HuH-7.5 (cell line): ENCODE results near the gene LAPTM5.
A peak's percentile ranks its signal among the peaks of the same experiment; 100 is the strongest.

Experiments
- DNase-seq: peaks from one replicate; pipeline ENCODE4 v3.0.0; 2011; ENCODE audit warnings: low spot score

Gene LAPTM5

GRCh38 chr1:30728832-30729638 lies 28.5 kb downstream of the LAPTM5 start:
- no peak for DNase-seq

GRCh38 chr1:30728340-30728739 lies 29.2 kb downstream of the LAPTM5 start:
- no peak for DNase-seq

DNA sequence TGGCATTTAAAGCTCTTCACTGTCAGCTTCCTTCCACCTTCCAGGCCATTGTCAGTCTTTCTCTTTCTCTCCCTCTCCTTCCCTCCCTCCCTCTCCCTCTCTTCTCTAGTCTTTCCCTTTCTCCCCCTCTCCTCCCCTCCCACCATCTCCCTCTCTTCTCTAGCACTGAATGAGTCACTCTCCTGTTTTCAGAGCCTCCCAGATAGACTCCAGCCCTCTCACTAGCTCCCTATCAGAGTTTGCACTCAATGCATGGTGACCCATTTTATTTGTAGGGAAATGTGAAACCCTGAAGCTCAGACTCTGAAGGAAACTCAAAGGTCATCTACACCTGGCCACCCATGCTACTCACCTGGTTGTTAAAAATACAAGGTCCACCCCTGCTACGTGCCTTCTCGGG lies 29.8 kb downstream of the LAPTM5 start:
- no peak for DNase-seq

DNA sequence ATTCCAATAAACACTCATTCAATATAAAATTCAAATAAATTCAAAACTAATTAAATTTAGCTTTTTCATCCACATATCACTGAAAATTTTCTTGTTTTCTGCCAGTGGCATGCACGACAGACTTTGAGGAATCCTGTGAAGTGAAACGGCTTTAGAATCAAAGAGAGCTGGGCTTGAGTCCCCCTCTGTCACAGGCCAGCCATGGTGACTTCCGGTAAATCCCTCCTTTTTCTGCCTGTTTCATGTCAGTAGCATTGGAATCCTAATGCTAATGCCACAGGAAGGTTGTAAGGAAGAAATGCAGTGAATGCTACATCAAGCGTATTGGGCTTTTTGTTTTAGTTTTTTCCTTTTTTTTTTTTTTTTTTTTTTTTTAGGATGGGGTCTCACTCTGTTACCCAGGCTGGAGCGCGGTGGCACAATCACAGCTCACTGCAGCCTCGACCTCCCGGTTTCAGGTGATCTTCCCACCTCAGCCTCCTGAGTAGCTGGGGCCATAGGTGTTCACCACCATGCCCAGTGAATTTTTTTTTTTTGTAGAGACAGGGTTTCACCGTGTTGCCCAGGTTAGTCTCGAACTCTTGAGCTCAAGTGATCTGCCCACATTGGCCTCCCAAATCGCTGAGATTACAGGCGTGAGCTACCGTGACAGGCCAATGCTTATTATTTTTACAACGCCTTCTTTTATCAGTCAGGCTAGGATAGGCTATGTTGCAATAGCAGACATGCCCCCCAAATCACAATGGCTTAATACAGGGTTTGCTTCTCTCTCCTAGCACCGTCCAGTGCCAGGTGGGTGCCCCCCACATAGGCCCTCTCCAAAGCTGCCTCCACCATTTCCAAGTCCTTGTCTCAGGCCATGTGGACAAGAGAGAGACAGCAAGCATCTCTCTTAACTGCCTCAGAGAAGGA lies 30.5 kb downstream of the LAPTM5 start:
- no peak for DNase-seq

GRCh38 chr1:30726236-30726635 lies 31.3 kb downstream of the LAPTM5 start:
- no peak for DNase-seq

GRCh38 chr1:30725450-30726095 lies 32.0 kb downstream of the LAPTM5 start:
- DNase-seq, result no peak

GRCh38 chr1:30724655-30725421 lies 32.7 kb downstream of the LAPTM5 start:
- no peak for DNase-seq

DNA sequence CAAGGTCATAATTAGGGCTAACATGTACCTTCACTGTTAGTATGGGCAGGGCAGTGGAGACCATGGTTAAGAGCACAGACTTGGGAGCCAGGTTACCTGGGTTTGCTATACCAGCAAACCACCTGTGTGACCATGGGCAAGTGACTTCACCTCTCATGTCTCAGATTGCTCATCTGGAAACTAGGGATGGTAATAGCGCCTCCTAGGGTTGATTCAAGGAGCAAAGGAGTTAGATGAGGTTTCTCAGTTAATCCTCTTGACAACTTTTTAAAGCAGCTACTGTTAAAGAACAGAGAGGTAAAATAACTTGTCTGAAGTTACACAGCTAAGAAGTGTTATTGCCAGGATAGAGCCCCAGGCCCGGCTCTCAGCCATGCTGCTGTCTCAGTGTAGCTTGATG lies 33.4 kb downstream of the LAPTM5 start:
- no peak for DNase-seq

DNA sequence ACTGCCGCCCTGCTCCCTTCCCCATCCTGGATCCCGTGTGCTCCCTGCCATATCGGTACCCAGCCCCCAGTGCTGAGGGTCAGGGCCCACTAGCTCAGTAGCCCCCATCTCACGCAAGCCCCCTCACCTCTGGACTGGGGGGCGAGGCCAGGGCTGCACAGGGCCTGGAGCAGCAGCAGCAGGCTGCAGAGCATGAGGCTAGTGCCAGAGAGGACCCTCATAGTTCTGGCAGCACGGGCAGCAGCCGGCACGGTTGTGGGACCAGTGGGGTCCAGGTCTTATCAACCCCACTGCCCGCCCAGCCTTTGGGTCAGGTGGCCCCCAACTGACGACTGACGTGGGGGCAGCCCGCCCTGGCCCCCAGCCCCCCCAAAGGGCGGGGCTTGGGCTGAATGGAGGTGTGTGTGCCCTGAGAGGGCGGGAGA lies 34.2 kb downstream of the LAPTM5 start, which contains the start of gene MATN1:
TSS of gene MATN1 (minus strand) at position 255 of the 425 bp plus-strand sequence. CDS start at position 221, 34 bp downstream.
- no peak for DNase-seq

- DNase-seq, result no peak
Measured at GRCh38 chr1:30721812-30722537, 35.6 kb downstream of the LAPTM5 start.

DNA sequence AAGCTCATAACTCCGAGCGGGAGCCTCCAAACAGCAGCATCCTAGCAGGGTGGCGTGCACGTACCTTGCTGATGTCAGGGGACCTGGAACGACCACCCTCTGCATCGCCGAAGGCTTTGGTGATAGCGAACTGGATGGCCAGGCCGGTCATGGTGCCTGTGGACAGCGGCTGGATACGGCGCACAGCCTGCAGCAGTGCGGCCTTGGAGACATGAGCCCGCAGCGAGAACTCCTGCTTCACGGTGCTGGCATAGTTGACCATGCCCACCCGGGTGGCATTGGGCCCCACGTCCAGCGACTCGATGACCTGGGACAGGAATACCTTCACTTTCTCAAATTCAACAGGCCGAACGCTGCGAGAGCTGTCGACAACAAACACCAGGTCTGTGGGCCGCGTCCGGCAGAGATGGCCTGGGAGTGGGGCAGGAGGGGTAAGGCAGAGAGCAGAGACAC lies 36.2 kb downstream of the LAPTM5 start:
- no peak for DNase-seq

DNA sequence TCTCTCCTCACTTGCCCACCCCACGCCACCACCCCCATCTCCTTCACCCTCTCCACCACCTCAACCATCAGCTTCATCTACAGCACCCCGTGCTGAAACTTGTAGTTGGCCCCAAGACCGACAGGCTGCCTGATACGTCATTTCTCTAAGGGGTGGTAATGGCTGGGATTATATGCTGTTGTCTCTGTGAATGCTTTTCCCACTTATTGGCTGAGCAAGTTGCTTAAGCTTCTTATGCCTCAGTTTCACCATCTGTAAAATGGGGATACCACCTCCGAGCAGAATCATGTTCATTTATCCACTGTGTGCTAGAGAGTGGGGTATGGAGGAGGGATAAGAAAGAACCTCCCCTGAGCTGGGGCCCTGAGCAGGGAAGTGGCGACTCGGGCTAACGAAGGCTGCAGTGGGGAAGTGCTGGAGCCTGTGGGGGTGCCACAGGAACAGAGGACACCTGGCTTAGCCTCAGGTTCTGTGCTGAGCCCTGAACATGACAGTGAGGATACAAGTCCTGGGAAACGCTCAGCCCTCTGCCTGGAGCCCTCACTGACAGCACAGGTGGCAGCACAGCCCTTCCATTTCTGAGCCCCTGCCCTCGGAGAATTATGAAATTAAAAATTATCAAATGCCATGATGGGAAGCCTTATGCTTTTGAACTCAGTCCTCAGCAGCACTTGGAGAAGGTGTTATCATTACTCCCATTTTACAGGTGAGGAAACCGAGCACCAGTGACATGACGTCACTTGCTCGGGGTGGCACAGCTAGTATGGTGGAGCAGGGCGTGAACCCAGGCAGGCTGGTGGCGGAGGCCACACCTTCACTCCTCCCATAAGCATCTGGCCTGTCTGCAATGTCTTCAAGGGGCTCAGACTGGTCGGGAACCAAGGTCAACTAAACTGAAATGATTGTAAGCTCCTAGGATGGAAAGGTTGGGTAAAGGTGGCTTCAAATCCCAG lies 37.0 kb downstream of the LAPTM5 start:
- DNase-seq, result no peak

DNA sequence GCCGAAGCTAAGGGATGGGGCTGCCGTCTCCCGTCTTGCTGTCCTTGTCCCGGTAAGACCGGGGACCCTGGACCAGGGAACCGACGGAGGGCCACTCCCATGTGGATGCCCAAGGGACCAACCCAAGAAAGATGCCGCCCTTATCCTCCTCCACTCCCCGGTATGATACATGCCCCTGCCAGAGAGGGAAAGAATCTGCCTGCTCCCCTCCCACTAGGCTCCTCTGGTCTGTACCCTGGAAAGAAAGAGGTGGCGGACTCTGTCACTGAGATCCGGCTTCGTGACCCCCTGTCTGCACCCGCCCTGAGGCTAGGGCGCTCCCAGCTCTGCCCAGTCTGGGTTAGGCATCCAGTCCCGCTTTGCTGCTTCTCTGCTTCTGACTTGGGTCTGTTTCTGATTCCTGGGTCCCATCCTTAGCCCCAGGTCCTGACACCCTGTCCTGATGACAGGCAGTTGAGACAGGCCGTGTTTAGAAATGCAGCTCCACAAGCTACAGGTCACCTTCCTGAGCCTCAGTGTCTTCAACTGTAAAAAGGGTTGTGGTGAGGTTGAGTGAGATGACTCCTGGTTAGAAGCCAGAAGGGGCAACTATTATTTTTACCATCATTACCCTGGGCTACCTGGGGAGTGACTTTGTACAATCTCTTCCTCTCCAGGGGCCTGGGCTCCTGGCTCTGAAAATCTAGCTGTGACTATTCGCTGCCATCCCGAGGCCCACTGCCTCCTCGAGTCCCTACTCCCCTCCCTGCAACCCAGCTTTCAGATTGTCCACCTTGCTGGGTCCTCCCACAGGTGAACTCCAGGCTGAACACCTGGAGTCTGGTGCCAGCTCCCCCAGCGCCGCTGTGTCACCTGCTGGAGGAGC lies 37.9 kb downstream of the LAPTM5 start:
- DNase-seq, result no peak

DNA sequence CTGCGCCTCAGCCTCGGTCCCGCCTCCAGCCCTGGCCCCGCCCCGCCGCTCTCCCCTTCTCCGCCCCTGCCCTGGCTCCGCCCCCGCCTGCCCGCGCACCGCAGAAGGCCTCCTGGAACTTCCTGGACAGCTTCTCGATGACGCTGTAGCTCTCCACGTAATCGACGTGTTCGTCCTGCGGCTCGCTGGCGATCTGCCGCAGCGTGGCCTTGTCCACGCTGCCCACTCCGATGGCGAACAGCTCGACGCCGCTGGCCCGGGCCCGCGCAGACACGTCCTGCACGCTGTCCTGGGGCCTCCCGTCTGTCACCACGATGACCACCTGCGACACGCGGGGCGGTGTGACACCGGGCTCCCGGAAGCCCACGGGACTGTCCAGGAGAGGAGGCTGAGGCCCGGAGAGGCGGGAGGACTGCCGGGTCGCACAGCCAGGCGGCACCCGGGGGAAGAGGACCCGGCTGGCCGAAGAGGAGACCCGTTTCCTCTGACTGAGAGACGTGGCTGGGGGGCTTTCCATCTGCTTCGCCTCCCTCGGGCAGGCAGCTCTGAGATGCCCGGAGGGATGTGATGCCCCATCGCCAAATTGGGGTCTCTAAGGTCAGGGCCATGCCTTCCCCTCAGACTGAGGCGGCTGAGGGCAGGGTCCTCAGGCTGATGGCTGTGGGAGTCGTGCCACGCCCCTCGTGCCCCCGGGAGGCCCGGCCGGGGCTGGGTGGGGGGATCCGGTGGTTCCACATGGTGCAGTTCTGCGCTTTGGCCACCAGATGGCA lies 38.8 kb downstream of the LAPTM5 start:
- peak; percentile 77 for DNase-seq

DNA sequence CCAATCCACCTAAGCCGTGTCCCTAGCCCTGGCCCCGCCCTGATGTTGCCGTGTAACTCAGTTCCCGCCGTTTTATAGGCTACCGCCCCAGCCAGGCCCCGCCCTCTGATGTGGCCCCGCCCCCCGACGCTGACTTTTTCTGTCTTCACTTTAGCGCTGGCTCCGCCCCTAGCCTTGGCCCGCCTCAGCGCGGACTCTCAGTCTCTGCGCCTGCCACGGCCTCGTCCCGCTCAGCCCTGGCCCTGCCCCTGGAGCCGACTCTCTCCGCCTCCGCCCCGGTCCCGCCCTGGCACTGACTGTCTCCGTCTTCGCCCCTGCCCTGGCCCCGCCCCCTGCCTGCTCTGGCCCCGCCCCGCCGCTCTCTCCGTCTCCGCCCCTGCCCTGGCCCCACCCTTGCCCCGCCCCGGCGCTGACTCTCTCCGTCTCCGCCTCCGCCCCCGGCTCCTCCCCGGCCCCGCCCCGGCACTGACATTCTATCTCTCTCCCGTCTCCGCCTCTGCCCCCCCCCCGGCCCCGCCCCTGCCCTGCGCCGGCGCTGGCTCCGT lies 39.4 kb downstream of the LAPTM5 start:
- DNase-seq, result peak; percentile 71

DNA sequence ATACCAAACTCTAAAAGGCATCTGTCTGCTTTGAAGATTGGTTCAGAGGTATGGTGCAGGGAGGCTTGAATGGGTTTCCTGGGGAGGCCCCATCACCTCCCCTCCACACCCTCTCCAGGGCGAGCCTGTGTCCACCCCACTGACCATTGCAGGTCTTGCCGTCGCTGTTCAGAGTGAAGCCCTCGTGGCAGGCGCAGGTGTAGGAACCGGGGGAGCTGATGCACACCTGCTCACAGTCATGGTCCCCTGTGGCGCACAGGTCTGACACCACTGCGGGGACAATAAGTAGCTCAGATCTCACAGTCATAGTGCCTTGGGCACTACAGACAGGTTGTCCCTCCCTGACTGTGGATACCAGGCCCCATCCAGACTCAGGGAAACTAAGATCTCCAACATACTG lies 40.9 kb downstream of the LAPTM5 start:
- DNase-seq, result no peak

DNA sequence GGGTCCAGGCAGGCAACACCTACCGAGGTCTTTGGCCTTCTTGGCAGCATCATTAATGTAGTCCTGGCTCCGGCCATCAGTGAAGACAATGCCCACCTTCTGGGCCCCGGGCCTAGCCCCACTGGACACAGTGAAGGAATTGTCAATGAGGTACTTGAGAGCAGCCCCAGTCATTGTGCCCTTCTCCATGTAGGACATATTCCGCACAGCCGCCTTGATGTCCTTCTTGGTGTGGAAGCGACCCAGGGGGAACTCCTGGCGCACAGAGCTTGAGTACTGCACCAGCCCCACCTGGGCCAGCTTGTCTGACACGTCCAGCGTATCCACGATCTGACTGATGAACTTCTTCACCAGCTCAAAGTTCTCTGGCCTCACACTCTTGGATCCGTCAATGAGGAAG lies 41.7 kb downstream of the LAPTM5 start:
- no peak for DNase-seq

DNA sequence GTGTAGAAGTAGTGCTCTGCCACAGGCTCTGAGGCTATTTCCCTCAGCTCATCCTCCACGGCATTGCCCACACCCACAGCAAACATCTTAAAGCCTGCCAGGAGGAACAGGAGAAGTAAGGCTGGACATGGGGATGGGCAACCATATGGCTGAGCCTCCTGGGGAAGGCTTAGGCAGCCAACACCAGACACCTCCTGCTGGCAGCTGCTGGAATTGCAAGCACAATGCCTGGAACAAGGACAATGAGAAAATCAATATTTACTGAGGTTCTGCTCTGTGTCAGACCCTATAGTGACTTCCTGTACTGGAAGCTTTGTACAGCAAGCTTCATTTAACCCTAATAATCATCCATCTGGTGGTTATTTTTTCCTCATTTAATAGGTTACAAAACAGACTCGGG lies 42.4 kb downstream of the LAPTM5 start:
- no peak for DNase-seq
